ENCODE measurements around the gene SH3BP5.

DNA sequence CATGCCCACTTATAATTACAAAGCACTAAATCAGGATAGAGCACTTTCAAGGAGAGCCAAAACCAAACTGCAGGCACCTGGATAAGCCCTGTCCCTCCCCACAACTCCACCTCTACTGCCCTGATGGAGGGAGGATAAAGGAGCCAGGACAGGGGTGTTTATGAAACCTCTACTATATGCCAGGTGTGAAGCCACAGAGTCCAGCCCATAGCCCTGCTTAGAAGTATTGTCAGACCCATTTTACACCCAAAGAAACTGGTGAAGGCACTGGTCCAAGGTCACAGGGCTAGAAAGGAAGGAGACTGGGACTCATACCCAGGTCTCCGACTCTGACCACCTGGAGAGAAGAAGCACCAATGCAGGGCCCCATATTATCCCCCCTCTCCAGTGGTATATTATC, 48.7 kb downstream of the SH3BP5 start:
- no peak for TF ChIP-seq POLR2AphosphoS5 (IDR thresholded peaks at IDR 0.05; ENCODE audit: low read depth, low read length)
- no peak for TF ChIP-seq POU2F2 (IDR thresholded peaks at IDR 0.05; ENCODE audit: low read depth, low read length)
